HEK293 (cell line): ENCODE measurements around the gene CCDC34.

Experiments
- CTCF ChIA-PET: fragments of 350-600 bp; formaldehyde crosslinking; extraction: SDS; loops from one replicate; lab custom pipeline; 2021; ENCODE audit warnings: antibody characterized with exemption; lab: Yijun Ruan, JAX
- POLR2A ChIA-PET: fragments of 300-600 bp; formaldehyde crosslinking; extraction: SDS; loops from one replicate; lab custom pipeline; 2020; ENCODE audit warnings: antibody characterized with exemption, inconsistent platforms; lab: Yijun Ruan, JAX
- H3K27ac ChIP-seq: fragments of 200-500 bp; sonication (Bioruptor generic); 2 replicates; pipeline ENCODE4 v1.5.1; 2014; ENCODE audit warnings: low read depth, low read length, control low read depth, inconsistent platforms; ENCODE audit errors: extremely low read depth
- H3K36me3 ChIP-seq, 2 experiments: fragments of 200-500 bp in 1 of 2; sonication (Bioruptor generic) in 1 of 2; 1 replicate in 1 of 2; 2 replicates in 1 of 2; pipeline ENCODE4 v1.5.1; 2014 to 2017; ENCODE audit warnings: inconsistent platforms in 2 of 2, low read length in 2 of 2; ENCODE audit not compliant: control insufficient read depth in 2 of 2, insufficient read depth in 1 of 2
- H3K4me1 ChIP-seq: fragments of 200-500 bp; sonication (Bioruptor generic); 2 replicates; pipeline ENCODE4 v1.5.1; 2014; ENCODE audit warnings: mild to moderate bottlenecking, low read length, inconsistent platforms; ENCODE audit not compliant: control insufficient read depth, insufficient read depth
- H3K4me3 ChIP-seq: 2 replicates; pipeline ENCODE4 v1.5.1; 2011; ENCODE audit warnings: low read depth, mild to moderate bottlenecking, control low read depth, low read length, moderate library complexity
- H3K9me3 ChIP-seq: fragments of 200-500 bp; sonication (Bioruptor generic); 2 replicates; pipeline ENCODE4 v1.5.1; 2014; ENCODE audit warnings: low read depth, low read length, inconsistent platforms; ENCODE audit not compliant: control insufficient read depth, insufficient read depth
- GLI4 ChIP-seq: fragments of 450-650 bp; formaldehyde crosslinking; IDR thresholded peaks from 2 replicates; pipeline ENCODE4 v1.5.1; 2016; ENCODE audit warnings: missing biosample characterization, missing genetic modification characterization
- HOXC10 ChIP-seq: sonication (generic); formaldehyde crosslinking; IDR thresholded peaks from 2 replicates; pipeline ENCODE4 v1.8.1; 2023; ENCODE audit warnings: mild to moderate bottlenecking, missing genetic modification reagents
- OSR2 ChIP-seq: fragments of 450-650 bp; formaldehyde crosslinking; IDR thresholded peaks from 2 replicates; pipeline ENCODE4 v1.5.1; 2016; ENCODE audit warnings: missing biosample characterization, missing genetic modification characterization
- TCF7L2 ChIP-seq: IDR thresholded peaks from 2 replicates; pipeline ENCODE4 v1.6.1; 2011; ENCODE audit warnings: low read depth, mild to moderate bottlenecking, inconsistent platforms, low read length, moderate library complexity, borderline replicate concordance
- ZBTB1 ChIP-seq: fragments of 450-650 bp; formaldehyde crosslinking; IDR thresholded peaks from 2 replicates; pipeline ENCODE4 v1.5.1; 2016; ENCODE audit warnings: missing biosample characterization, missing genetic modification characterization
- ZBTB7A ChIP-seq: fragments of 450-650 bp; formaldehyde crosslinking; IDR thresholded peaks from 2 replicates; pipeline ENCODE4 v1.5.1; 2016; ENCODE audit warnings: low read depth, missing biosample characterization, missing genetic modification characterization
- ZFHX2 ChIP-seq: fragments of 450-650 bp; formaldehyde crosslinking; conservative IDR thresholded peaks from 2 replicates; pipeline ENCODE4 v1.5.1; 2016; ENCODE audit warnings: missing biosample characterization, missing genetic modification characterization
- ZFP3 ChIP-seq: fragments of 450-650 bp; formaldehyde crosslinking; IDR thresholded peaks from 2 replicates; pipeline ENCODE4 v1.5.1; 2016; ENCODE audit warnings: low read depth, missing biosample characterization, missing genetic modification characterization
- ZFP69B ChIP-seq: fragments of 450-650 bp; formaldehyde crosslinking; IDR thresholded peaks from 2 replicates; pipeline ENCODE4 v1.5.1; 2016; ENCODE audit warnings: missing biosample characterization, missing genetic modification characterization
- ZNF157 ChIP-seq: fragments of 450-650 bp; formaldehyde crosslinking; IDR thresholded peaks from 2 replicates; pipeline ENCODE4 v1.5.1; 2016; ENCODE audit warnings: missing biosample characterization, missing genetic modification characterization
- ZNF2 ChIP-seq: fragments of 450-650 bp; formaldehyde crosslinking; IDR thresholded peaks from 2 replicates; pipeline ENCODE4 v1.5.1; 2016; ENCODE audit warnings: missing biosample characterization, missing genetic modification characterization
- ZNF211 ChIP-seq: fragments of 450-650 bp; formaldehyde crosslinking; IDR thresholded peaks from 2 replicates; pipeline ENCODE4 v1.5.1; 2016; ENCODE audit warnings: low read depth, missing biosample characterization, missing genetic modification characterization
- ZNF292 ChIP-seq: fragments of 450-650 bp; formaldehyde crosslinking; IDR thresholded peaks from 2 replicates; pipeline ENCODE4 v1.5.1; 2016; ENCODE audit warnings: low read depth, missing biosample characterization, missing genetic modification characterization, borderline replicate concordance
- ZNF341 ChIP-seq: fragments of 450-650 bp; formaldehyde crosslinking; IDR thresholded peaks from 2 replicates; pipeline ENCODE4; 2016; ENCODE audit warnings: low read depth, missing biosample characterization, missing genetic modification characterization
- ZNF394 ChIP-seq: fragments of 450-650 bp; formaldehyde crosslinking; IDR thresholded peaks from 2 replicates; pipeline ENCODE4 v1.5.1; 2016; ENCODE audit warnings: missing biosample characterization, missing genetic modification characterization, mild to moderate bottlenecking, moderate library complexity, borderline replicate concordance
- ZNF404 ChIP-seq: fragments of 450-650 bp; formaldehyde crosslinking; IDR thresholded peaks from 2 replicates; pipeline ENCODE4 v1.5.1; 2017; ENCODE audit warnings: missing biosample characterization, missing genetic modification characterization
- ZNF501 ChIP-seq: fragments of 450-650 bp; formaldehyde crosslinking; IDR thresholded peaks from 2 replicates; pipeline ENCODE4 v1.5.1; 2016; ENCODE audit warnings: missing biosample characterization, missing genetic modification characterization
- ZNF560 ChIP-seq: fragments of 450-650 bp; formaldehyde crosslinking; IDR thresholded peaks from 2 replicates; pipeline ENCODE4 v1.5.1; 2017; ENCODE audit warnings: missing biosample characterization, missing genetic modification characterization, borderline replicate concordance
- ZNF596 ChIP-seq: fragments of 450-650 bp; IDR thresholded peaks from 2 replicates; pipeline ENCODE4 v1.5.0; 2018; ENCODE audit warnings: missing biosample characterization, mild to moderate bottlenecking, missing genetic modification characterization, moderate library complexity
- ZNF624 ChIP-seq: fragments of 450-650 bp; formaldehyde crosslinking; IDR thresholded peaks from 2 replicates; pipeline ENCODE4 v1.5.1; 2017; ENCODE audit warnings: missing biosample characterization, missing genetic modification characterization
- ZNF660 ChIP-seq: fragments of 450-650 bp; IDR thresholded peaks from 2 replicates; pipeline ENCODE4 v1.5.1; 2018; ENCODE audit warnings: missing biosample characterization, mild to moderate bottlenecking, missing genetic modification characterization
- ZNF791 ChIP-seq: fragments of 450-650 bp; formaldehyde crosslinking; IDR thresholded peaks from 2 replicates; pipeline ENCODE4 v1.5.1; 2016; ENCODE audit warnings: missing biosample characterization, missing genetic modification characterization
- TF ChIP-seq, protein P1 (sequence below): fragments of 450-650 bp; formaldehyde crosslinking; IDR thresholded peaks from 2 replicates; pipeline ENCODE4 v1.5.1; 2016; ENCODE audit warnings: missing biosample characterization, missing genetic modification characterization
- TF ChIP-seq, protein P2 (sequence below): fragments of 450-650 bp; formaldehyde crosslinking; IDR thresholded peaks from 2 replicates; pipeline ENCODE4 v1.5.0; 2017; ENCODE audit warnings: missing biosample characterization, missing genetic modification characterization, borderline replicate concordance
- TF ChIP-seq, protein P3 (sequence below): fragments of 450-650 bp; formaldehyde crosslinking; IDR thresholded peaks from 2 replicates; pipeline ENCODE4 v1.5.1; 2017; ENCODE audit warnings: missing biosample characterization, missing genetic modification characterization
- TF ChIP-seq, protein P4 (sequence below): fragments of 450-650 bp; formaldehyde crosslinking; IDR thresholded peaks from 2 replicates; pipeline ENCODE4 v1.5.1; 2016; ENCODE audit warnings: missing biosample characterization, missing genetic modification characterization

The CCDC34 gene

DNA sequence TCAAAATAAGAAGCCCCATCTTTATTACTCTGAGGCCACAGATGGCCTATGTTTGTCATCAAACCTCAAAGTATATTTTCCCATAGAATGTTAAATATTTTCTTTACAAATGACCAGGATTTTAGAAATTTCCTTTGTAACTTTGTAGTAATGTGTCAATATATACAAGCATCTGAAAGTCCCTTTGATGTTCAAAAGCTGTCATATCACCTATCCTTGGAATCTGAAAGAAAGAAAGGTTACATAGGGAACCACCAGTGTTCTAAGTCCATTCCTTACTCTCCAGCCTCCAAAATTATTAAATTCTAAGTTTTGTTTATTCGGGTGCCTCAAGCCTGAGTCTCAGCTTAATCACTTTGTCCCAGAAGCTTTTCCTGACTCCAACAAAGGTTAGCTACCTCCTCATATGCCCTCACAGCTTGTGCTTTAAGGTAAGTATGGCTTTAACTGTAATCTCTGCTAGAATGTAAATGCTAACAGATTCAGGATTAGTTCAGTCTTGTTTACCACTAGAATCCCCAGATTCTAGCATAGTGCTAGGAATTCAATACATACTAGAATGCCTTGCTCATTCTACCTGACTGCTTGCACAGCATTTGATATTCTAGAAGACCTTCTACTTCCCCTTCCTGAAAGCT lies 32.3 kb downstream of the CCDC34 start:
- H3K4me1 ChIP-seq, result no peaks in the 10 kb centered on the region
- POLR2A ChIA-PET, result interaction anchor here (0.7 kb wide), 1 partner anchor 117 kb away, joined by 8 read pairs; no protein-coding TSS in a partner anchor
- H3K4me3 ChIP-seq, result no peak overlapping the region
- no peaks in the 10 kb centered on the region for H3K9me3 ChIP-seq
- no peak overlapping the region for H3K27ac ChIP-seq
- CTCF ChIA-PET, result interaction anchor here (0.6 kb wide), 1 partner anchor 21 kb away, joined by 3 read pairs; no protein-coding TSS in a partner anchor
- peaks cover 0 to 6% of the 10 kb centered on the region in 2 experiments; a peak in 1 of 3 replicates for H3K36me3 ChIP-seq
- TF ChIP-seq ZBTB1 (no peak), ZNF501 (no peak), ZNF404 (tag by site-specific recombination) (no peak), HOXC10 (CRISPR knock-in tag) (no peak), ZNF211 (tag by site-specific recombination) (no peak), ZNF596 (tag by site-specific recombination) (no peak)
- TF ChIP-seq, protein P1, sequence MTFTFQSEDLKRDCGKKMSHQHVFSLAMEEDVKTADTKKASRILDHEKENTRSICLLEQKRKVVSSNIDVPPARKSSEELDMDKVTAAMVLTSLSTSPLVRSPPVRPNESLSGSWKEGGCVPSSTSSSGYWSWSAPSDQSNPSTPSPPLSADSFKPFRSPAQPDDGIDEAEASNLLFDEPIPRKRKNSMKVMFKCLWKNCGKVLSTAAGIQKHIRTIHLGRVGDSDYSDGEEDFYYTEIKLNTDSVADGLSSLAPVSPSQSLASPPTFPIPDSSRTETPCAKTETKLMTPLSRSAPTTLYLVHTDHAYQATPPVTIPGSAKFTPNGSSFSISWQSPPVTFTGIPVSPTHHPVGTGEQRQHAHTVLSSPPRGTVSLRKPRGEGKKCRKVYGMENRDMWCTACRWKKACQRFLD, result no peak

DNA sequence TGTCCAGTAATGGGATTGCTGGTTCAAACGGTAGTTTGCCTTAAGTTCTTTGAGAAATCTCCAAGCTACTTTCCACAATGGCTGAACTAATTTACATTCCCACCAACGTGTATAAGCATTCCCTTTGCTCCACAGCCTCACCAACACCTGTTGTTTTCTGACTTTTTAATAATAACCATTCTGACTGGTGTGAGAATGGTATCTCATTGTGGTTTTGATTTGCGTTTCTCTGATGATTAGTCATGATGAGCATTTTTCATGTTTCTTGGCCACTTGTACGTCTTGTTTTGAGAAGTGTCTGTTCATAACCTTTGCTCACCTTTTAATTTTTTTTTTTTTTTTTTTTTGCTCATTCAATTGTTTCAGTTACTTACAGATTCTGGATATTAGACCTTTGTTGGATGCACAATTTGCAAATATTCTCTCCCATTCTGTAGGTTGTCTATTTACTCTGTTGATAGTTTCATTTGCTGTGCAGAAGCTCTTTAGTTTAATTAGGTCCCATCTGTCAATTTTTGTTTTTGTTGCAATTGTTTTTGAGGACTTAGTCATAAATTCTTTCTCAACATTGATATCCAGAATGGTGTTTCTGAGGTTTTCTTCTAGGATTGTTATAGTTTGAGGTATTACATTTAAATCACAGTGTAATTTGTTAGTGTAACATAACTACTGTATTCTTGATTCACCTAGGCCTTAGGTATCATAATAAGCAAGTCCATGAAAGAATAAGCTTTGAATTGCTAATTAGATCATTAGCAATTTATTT lies 33.0 kb downstream of the CCDC34 start:
- no peak overlapping the region for H3K4me3 ChIP-seq
- no peaks in the 10 kb centered on the region for H3K4me1 ChIP-seq
- POLR2A ChIA-PET, result interaction anchor here (0.7 kb wide), 1 partner anchor 117 kb away, joined by 8 read pairs; no protein-coding TSS in a partner anchor
- H3K27ac ChIP-seq, result no peak overlapping the region
- TF ChIP-seq, protein P2, sequence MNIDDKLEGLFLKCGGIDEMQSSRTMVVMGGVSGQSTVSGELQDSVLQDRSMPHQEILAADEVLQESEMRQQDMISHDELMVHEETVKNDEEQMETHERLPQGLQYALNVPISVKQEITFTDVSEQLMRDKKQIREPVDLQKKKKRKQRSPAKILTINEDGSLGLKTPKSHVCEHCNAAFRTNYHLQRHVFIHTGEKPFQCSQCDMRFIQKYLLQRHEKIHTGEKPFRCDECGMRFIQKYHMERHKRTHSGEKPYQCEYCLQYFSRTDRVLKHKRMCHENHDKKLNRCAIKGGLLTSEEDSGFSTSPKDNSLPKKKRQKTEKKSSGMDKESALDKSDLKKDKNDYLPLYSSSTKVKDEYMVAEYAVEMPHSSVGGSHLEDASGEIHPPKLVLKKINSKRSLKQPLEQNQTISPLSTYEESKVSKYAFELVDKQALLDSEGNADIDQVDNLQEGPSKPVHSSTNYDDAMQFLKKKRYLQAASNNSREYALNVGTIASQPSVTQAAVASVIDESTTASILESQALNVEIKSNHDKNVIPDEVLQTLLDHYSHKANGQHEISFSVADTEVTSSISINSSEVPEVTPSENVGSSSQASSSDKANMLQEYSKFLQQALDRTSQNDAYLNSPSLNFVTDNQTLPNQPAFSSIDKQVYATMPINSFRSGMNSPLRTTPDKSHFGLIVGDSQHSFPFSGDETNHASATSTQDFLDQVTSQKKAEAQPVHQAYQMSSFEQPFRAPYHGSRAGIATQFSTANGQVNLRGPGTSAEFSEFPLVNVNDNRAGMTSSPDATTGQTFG, result no peak
- TF ChIP-seq ZFP3 (tag by site-specific recombination), result no peak
- TF ChIP-seq ZNF501, result no peak
- no peak for TF ChIP-seq ZBTB7A (tag by site-specific recombination)
- TF ChIP-seq GLI4 (tag by site-specific recombination), result no peak
- TF ChIP-seq ZFP69B, result no peak
- TF ChIP-seq ZFHX2, result no peak
- TF ChIP-seq, protein P3, sequence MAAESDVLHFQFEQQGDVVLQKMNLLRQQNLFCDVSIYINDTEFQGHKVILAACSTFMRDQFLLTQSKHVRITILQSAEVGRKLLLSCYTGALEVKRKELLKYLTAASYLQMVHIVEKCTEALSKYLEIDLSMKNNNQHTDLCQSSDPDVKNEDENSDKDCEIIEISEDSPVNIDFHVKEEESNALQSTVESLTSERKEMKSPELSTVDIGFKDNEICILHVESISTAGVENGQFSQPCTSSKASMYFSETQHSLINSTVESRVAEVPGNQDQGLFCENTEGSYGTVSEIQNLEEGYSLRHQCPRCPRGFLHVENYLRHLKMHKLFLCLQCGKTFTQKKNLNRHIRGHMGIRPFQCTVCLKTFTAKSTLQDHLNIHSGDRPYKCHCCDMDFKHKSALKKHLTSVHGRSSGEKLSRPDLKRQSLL (tag by site-specific recombination), result no peak
- TF ChIP-seq ZNF624 (tag by site-specific recombination), result no peak
- H3K36me3 ChIP-seq, result peaks cover 0 to 2% of the 10 kb centered on the region in 2 experiments; a peak in 1 of 3 replicates
- no peaks in the 10 kb centered on the region for H3K9me3 ChIP-seq
- CTCF ChIA-PET, result interaction anchor here (0.6 kb wide), 1 partner anchor 22 kb away, joined by 3 read pairs; no protein-coding TSS in a partner anchor

DNA sequence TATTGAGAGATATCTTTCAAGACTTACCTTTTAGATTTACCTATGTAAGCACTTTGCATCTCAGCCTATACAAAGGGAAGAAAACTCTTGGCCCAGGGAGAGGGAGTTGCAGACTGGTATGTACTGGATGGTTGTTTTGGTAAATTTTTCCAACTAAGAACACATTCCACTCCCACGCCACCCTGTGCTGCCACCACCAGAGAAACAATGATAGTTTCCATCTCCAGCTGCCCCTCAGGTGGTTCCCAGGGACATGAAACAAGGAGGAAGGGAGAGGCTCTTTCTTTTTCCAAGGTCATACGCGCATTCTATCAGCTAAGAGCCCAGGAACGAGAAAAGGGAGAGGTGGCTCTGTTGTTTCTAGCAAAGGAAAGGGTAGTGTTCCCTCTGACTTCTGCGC lies 34.4 kb downstream of the CCDC34 start:
- no peak overlapping the region for H3K27ac ChIP-seq
- H3K9me3 ChIP-seq, result no peaks in the 10 kb centered on the region
- H3K4me1 ChIP-seq, result no peaks in the 10 kb centered on the region
- no peak overlapping the region for H3K4me3 ChIP-seq
- ChIA-PET CTCF (no interaction called here), POLR2A (no interaction called here)
- H3K36me3 ChIP-seq, result peaks cover 0 to 2% of the 10 kb centered on the region in 2 experiments; a peak in 1 of 3 replicates
- TF ChIP-seq ZNF292 (tag by site-specific recombination) (no peak), ZNF791 (tag by site-specific recombination) (no peak), ZNF157 (tag by site-specific recombination) (no peak), ZNF660 (tag by site-specific recombination) (no peak), ZNF2 (no peak), ZNF394 (tag by site-specific recombination) (no peak), TCF7L2 (no peak), ZNF341 (tag by site-specific recombination) (no peak), ZNF560 (tag by site-specific recombination) (no peak), OSR2 (tag by site-specific recombination) (no peak)
- TF ChIP-seq, protein P4, sequence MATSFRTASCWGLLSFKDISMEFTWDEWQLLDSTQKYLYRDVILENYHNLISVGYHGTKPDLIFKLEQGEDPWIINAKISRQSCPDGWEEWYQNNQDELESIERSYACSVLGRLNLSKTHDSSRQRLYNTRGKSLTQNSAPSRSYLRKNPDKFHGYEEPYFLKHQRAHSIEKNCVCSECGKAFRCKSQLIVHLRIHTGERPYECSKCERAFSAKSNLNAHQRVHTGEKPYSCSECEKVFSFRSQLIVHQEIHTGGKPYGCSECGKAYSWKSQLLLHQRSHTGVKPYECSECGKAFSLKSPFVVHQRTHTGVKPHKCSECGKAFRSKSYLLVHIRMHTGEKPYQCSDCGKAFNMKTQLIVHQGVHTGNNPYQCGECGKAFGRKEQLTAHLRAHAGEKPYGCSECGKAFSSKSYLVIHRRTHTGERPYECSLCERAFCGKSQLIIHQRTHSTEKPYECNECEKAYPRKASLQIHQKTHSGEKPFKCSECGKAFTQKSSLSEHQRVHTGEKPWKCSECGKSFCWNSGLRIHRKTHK (tag by site-specific recombination), result no peak
